PC-9 (cell line): Measurements from ENCODE around the gene CCDC80. TPM values are rescaled to one million over a fixed set of nuclear protein-coding genes. Genes with fewer than 3 reads are reported as not detected.

ENCODE experiments used
- BruUV-seq: library from RNA; stranded (reverse); fragments of 400-500 nt; replicated peaks from 2 replicates; lab custom pipeline; 2021; lab: Mats Ljungman, UMichigan
- CTCF ChIA-PET: fragments of 300-600 bp; sonication (Branson Sonifier 250); formaldehyde crosslinking; loops from one replicate; lab custom pipeline; 2022; ENCODE audit warnings: antibody characterized with exemption; lab: Charles Lee
- POLR2A ChIA-PET: fragments of 300-600 bp; sonication (Branson Sonifier 250); formaldehyde crosslinking; loops from one replicate; lab custom pipeline; 2022; ENCODE audit warnings: antibody characterized with exemption; ENCODE audit not compliant: unreplicated experiment; lab: Charles Lee
- DNase-seq, 2 experiments: peaks; one replicate each; pipeline versions ENCODE4 v3.0.0 to v3.0.0-alpha.2; 2015 to 2022; ENCODE audit warnings: mixed read lengths in 1 of 2
- H2AFZ ChIP-seq: fragments of 200-600 bp; sonication (generic); 2 replicates; pipeline ENCODE4 v1.8.1; 2017; ENCODE audit warnings: antibody characterized with exemption
- H3F3A ChIP-seq: fragments of 200-600 bp; sonication (generic); 2 replicates; pipeline ENCODE4 v1.8.1; 2017; ENCODE audit warnings: antibody characterized with exemption, mild to moderate bottlenecking, low read depth; ENCODE audit not compliant: insufficient read depth
- H3K27ac ChIP-seq: fragments of 200-600 bp; sonication (generic); 2 replicates; pipeline ENCODE4 v1.6.1; 2016; ENCODE audit warnings: mixed run types
- H3K27me3 ChIP-seq: fragments of 200-600 bp; sonication (generic); 2 replicates; pipeline ENCODE4 v1.6.1; 2016; ENCODE audit warnings: low read depth, mixed run types; ENCODE audit not compliant: insufficient read depth
- H3K36me3 ChIP-seq: fragments of 200-600 bp; sonication (generic); 2 replicates; pipeline ENCODE4 v1.6.1; 2016; ENCODE audit warnings: low read depth, mixed run types
- H3K4me1 ChIP-seq: fragments of 200-600 bp; sonication (generic); replicated peaks from 2 replicates; pipeline ENCODE4 v1.6.1; 2016; ENCODE audit warnings: mixed run types; ENCODE audit not compliant: insufficient read depth
- H3K4me2 ChIP-seq: fragments of 200-600 bp; sonication (generic); 2 replicates; pipeline ENCODE4 v1.6.1; 2017; ENCODE audit warnings: mixed run types
- H3K4me3 ChIP-seq: fragments of 200-600 bp; sonication (generic); 2 replicates; pipeline ENCODE4 v1.6.1; 2016; ENCODE audit warnings: mixed run types
- H3K79me2 ChIP-seq: fragments of 200-600 bp; sonication (generic); 2 replicates; pipeline ENCODE4 v1.6.1; 2017; ENCODE audit warnings: low read depth, mixed run types
- H3K9me2 ChIP-seq: fragments of 200-600 bp; sonication (generic); 2 replicates; pipeline ENCODE4 v1.8.1; 2017; ENCODE audit warnings: mild to moderate bottlenecking; ENCODE audit not compliant: insufficient read depth
- H3K9me3 ChIP-seq: fragments of 200-600 bp; sonication (generic); 2 replicates; pipeline ENCODE4 v1.8.1; 2016; ENCODE audit warnings: low read depth; ENCODE audit not compliant: insufficient read depth
- H4K20me1 ChIP-seq: fragments of 200-600 bp; sonication (generic); 2 replicates; pipeline ENCODE4 v1.8.1; 2017; ENCODE audit not compliant: insufficient read depth
- CTCF ChIP-seq: fragments of 200-600 bp; sonication (generic); conservative IDR thresholded peaks from 2 replicates; pipeline ENCODE4 v1.6.1; 2017; ENCODE audit warnings: mixed run types, antibody characterized with exemption, mild to moderate bottlenecking, moderate library complexity
- EZH2 ChIP-seq: fragments of 200-600 bp; sonication (generic); IDR thresholded peaks from 2 replicates; pipeline ENCODE4 v1.8.0; 2017; ENCODE audit warnings: antibody characterized with exemption, low read depth
- intact Hi-C: fragments of 100-400 bp; cut with micrococcal nuclease; formaldehyde crosslinking; loops from one replicate; pipeline ENCODE4 v1.10.0; 2022; ENCODE audit not compliant: unreplicated experiment
- total RNA-seq: library from RNA; stranded (reverse); gene quantifications from 2 replicates; pipeline ENCODE4 v1.2.3, GENCODE V29; 2021

Gene CCDC80
- total RNA-seq, 1 experiment from 2014 or later: 162 TPM

GRCh38 chr3:112585782-112586181 is 55.2 kb downstream of the CCDC80 start:
- intact Hi-C loops: no loop called here
- no peak overlapping the region for H3K4me2 ChIP-seq
- ChIA-PET POLR2A (no interaction called here), CTCF (interaction anchor here (0.6 kb wide), 1 partner anchor 616 kb away, joined by 3 read pairs; no protein-coding TSS in a partner anchor)
- H3K27ac ChIP-seq: no peak overlapping the region
- no peaks in the 10 kb centered on the region for H3K79me2 ChIP-seq
- H3K9me3 ChIP-seq: no peaks in the 10 kb centered on the region
- no peaks in the 10 kb centered on the region for H3K4me1 ChIP-seq
- no peak for TF ChIP-seq EZH2
- no peak for TF ChIP-seq CTCF
- H3K27me3 ChIP-seq: no peaks in the 10 kb centered on the region
- H3F3A ChIP-seq: no peaks in the 10 kb centered on the region
- H3K36me3 ChIP-seq: peaks cover 7% of the 10 kb centered on the region
- no peak for DNase-seq
- no TSS peak for BruUV-seq
- no peaks in the 10 kb centered on the region for H4K20me1 ChIP-seq
- H3K4me3 ChIP-seq: no peak overlapping the region
- H2AFZ ChIP-seq: no peak overlapping the region
- no peaks in the 10 kb centered on the region for H3K9me2 ChIP-seq

- Histone ChIP-seq H3K9me3 (no peaks in the 10 kb centered on the region), H3K4me1 (no peaks in the 10 kb centered on the region), H4K20me1 (no peaks in the 10 kb centered on the region), H3K4me3 (no peak overlapping the region), H3F3A (no peaks in the 10 kb centered on the region), H2AFZ (no peak overlapping the region), H3K9me2 (no peaks in the 10 kb centered on the region), H3K79me2 (no peaks in the 10 kb centered on the region), H3K27me3 (no peaks in the 10 kb centered on the region), H3K36me3 (peaks cover 7% of the 10 kb centered on the region), H3K27ac (no peak overlapping the region), H3K4me2 (no peak overlapping the region)
- no peak for DNase-seq
- TF ChIP-seq CTCF: no peak
- no peak for TF ChIP-seq EZH2
- ChIA-PET CTCF (interaction anchor here (0.9 kb wide), 1 partner anchor 396 kb away, joined by 4 read pairs; no protein-coding TSS in a partner anchor), POLR2A (interaction anchor here (0.5 to 0.7 kb wide), 3 partner anchors 58 to 672 kb away, joined by 3 to 8 read pairs (median 5); no protein-coding TSS in a partner anchor)
- intact Hi-C loops: loop anchor here (2.0 to 5.0 kb wide), 3 partner anchors 409 to 1044 kb away; partner anchors contain the start of gene GTPBP8
- BruUV-seq: no TSS peak
Measured at GRCh38 chr3:112583105-112583504, 57.8 kb downstream of the CCDC80 start.

GRCh38 chr3:112582244-112582874 is 58.6 kb downstream of the CCDC80 start:
- peak; percentile 47 to 55 for DNase-seq
- H2AFZ ChIP-seq: no peak overlapping the region
- no peaks in the 10 kb centered on the region for H3K27me3 ChIP-seq
- no peak overlapping the region for H3K4me3 ChIP-seq
- H3K79me2 ChIP-seq: no peaks in the 10 kb centered on the region
- H3K36me3 ChIP-seq: peaks cover 7% of the 10 kb centered on the region
- no peaks in the 10 kb centered on the region for H3F3A ChIP-seq
- intact Hi-C loops: loop anchor here (1.0 to 5.0 kb wide), 7 partner anchors 59 to 1044 kb away; partner anchors contain the start of genes CCDC80 and GTPBP8
- H3K4me2 ChIP-seq: no peak overlapping the region
- no peaks in the 10 kb centered on the region for H3K4me1 ChIP-seq
- ChIA-PET POLR2A (interaction anchor here (0.5 to 0.7 kb wide), 4 partner anchors 20 to 673 kb away, joined by 3 to 13 read pairs (median 6); no protein-coding TSS in a partner anchor), CTCF (interaction anchor here (0.9 to 1.7 kb wide), 5 partner anchors 13 to 397 kb away, joined by 3 to 6 read pairs (median 4); no protein-coding TSS in a partner anchor)
- no peaks in the 10 kb centered on the region for H4K20me1 ChIP-seq
- TF ChIP-seq EZH2 (no peak), CTCF (peak; percentile 83)
- no peak overlapping the region for H3K27ac ChIP-seq
- H3K9me3 ChIP-seq: no peaks in the 10 kb centered on the region
- BruUV-seq: no TSS peak
- H3K9me2 ChIP-seq: no peaks in the 10 kb centered on the region
